ENCODE results near the gene FBXO42.

DNA sequence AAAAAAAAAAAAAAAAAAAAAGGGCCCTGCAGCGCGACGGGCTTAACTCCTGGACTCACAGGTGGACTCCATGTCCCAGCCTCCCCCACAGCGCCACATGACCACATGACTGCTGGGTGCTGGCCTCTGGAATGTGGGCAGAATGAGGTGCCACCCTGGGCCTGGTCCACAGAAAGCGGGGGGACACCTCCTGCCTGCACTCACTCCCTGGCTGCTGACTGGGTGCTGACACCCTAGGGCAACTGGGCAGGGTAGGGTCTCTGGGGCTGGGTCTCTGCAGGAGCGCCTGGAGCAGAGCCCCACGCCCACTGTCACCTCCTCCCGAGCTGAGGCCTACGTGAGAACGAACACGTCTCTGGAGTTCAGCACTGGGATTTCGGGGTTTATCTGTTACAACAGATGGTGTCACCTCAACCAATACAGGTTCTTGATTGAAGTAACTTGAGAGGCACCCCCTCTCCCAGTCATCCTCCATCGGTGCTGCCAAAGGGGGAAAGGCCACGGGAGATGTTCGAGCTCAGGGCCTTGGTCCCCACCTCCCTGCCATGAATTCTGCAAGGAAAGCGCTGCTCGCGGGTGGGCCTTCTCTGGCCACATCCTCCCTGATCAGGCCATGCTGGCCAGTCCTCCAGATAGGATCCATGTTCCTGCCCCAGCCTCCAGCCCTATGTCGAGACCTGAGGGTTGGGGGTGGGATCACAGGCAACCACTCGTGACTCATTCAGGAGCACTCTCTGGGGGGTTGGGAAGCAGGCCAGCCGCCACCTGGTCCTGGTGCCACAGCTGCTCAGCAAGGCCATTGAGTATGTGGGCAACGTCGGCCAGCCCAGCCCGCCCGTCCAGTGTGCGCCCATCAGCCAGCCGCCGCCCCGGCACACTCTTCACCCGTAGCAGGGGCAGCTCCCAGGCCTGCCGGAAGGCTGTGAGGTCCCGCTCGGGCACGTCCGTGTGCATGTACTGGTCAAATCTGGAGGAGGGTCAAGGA lies 120.7 kb downstream of the FBXO42 start:
- TF ChIP-seq CHD2 (IDR thresholded peaks at IDR 0.05; ENCODE audit: low read depth, low read length) (no peak), ZNF224 (CRISPR knock-in tag; IDR thresholded peaks at IDR 0.05) (no peak), MXI1 (IDR thresholded peaks at IDR 0.05; ENCODE audit: low read depth, low read length) (no peak), RBM25 (IDR thresholded peaks at IDR 0.05; ENCODE audit: low read depth, low read length, severe bottlenecking) (no peak), NR2C2 (CRISPR knock-in tag; IDR thresholded peaks at IDR 0.05) (no peak), NR2C2 (tag; IDR thresholded peaks at IDR 0.05) (no peak), MITF (IDR thresholded peaks at IDR 0.05) (no peak), ZNF263 (CRISPR knock-in tag; IDR thresholded peaks at IDR 0.05; ENCODE audit: borderline replicate concordance) (peak; percentile 78), RFX5 (IDR thresholded peaks at IDR 0.05; ENCODE audit: low read depth, low read length) (no peak), FOXA1 (IDR thresholded peaks at IDR 0.05; ENCODE audit: borderline replicate concordance) (no peak)
- TF ChIP-seq, protein P1, sequence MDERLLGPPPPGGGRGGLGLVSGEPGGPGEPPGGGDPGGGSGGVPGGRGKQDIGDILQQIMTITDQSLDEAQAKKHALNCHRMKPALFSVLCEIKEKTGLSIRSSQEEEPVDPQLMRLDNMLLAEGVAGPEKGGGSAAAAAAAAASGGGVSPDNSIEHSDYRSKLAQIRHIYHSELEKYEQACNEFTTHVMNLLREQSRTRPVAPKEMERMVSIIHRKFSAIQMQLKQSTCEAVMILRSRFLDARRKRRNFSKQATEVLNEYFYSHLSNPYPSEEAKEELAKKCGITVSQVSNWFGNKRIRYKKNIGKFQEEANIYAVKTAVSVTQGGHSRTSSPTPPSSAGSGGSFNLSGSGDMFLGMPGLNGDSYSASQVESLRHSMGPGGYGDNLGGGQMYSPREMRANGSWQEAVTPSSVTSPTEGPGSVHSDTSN (CRISPR knock-in tag; IDR thresholded peaks at IDR 0.05; ENCODE audit: low read depth), result no peak
- TF ChIP-seq, protein P1 (tag; conservative IDR thresholded peaks at IDR 0.05; ENCODE audit: low read depth), result no peak

All from K562 (cell line).